ENCODE data around the gene ANKFY1. TPM values are rescaled to one million over a fixed set of nuclear protein-coding genes. Genes with fewer than 3 reads are reported as not detected.

Gene ANKFY1
- total and polyA plus RNA-seq, 7 experiments from 2014 or later: 11.7 to 84.5 (median 61.5) TPM

DNA sequence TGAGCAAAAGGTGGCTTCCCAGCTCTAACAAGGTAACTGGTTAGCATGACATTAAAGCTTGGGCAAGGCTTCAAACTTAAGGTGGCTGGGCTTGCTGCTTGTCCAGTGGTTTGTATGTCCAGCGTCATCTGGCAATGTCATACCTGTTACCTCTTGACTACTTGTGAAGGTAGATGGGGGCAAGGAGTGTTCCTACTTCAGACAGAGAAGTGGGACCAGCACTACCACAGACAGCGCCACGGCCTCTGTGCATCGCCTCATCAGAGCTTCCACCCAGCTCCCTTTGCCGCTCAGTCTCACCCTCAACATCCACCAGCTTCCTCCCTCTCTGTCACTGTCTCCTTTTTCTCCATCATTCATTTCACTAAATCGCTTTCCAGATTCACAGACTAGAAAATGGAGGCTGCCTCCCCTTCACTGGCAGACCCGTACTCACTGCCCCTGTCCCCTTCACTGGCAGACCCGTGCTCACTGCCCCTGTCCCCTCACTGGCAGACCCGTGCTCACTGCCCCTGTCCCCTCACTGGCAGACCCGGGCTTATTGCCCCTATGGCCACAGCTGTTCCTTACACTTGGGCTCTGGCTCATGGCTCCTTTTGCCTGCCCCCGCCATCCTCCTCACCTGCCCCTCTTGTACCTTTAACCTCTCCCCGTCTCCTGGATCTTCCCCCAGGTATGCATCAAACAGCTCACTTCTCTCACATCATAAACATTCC, 106.0 kb downstream of the ANKFY1 start:
- H3K9me3 Mint-ChIP-seq: peaks cover 0 to 2% (median 0%) of the 10 kb centered on the region in 11 donors
- no peaks in the 10 kb centered on the region for H3K27me3 Mint-ChIP-seq
- intact Hi-C loops (cut with micrococcal nuclease): no loop called here
- Histone ChIP-seq H3K36me3 (ENCODE audit: control insufficient read depth in 2 of 3, insufficient read depth in 3 of 3, low read length in 3 of 3) (peaks cover 0 to 61% (median 0%) of the 10 kb centered on the region in 3 experiments), H3K4me1 (ENCODE audit: control insufficient read depth in 2 of 2, insufficient read depth in 2 of 2, low read length in 2 of 2) (peaks cover 0 to 2% of the 10 kb centered on the region in 2 donors), H3K27me3 (ENCODE audit: control insufficient read depth in 2 of 2, insufficient read depth in 2 of 2, low read length in 2 of 2) (no peaks in the 10 kb centered on the region), H3K9me3 (ENCODE audit: control insufficient read depth in 2 of 3, low read length in 3 of 3) (no peaks in the 10 kb centered on the region), H3K27ac (ENCODE audit: low read depth, low read length) (no peak overlapping the region), H3K4me3 (ENCODE audit: low read length) (no peak overlapping the region)
- DNase-seq (no peak), ATAC-seq (no peak)
- CTCF ChIA-PET: no interaction called here
- H3K4me3 Mint-ChIP-seq: no peak overlapping the region
- peaks cover 0 to 16% (median 5%) of the 10 kb centered on the region in 7 donors for H3K4me1 Mint-ChIP-seq
- peak overlapping the region in 3 of 9 donors; percentile 22 to 48 (median 41) for H3K27ac Mint-ChIP-seq
- POLR2A ChIA-PET: interaction anchor here (1.1 to 1.2 kb wide), 3 partner anchors 14 to 19 kb away, joined by 4 to 6 read pairs (median 5); partner anchors contain the start of gene CYB5D2
- peaks cover 2 to 31% (median 13%) of the 10 kb centered on the region in 5 donors for H3K36me3 Mint-ChIP-seq

DNA sequence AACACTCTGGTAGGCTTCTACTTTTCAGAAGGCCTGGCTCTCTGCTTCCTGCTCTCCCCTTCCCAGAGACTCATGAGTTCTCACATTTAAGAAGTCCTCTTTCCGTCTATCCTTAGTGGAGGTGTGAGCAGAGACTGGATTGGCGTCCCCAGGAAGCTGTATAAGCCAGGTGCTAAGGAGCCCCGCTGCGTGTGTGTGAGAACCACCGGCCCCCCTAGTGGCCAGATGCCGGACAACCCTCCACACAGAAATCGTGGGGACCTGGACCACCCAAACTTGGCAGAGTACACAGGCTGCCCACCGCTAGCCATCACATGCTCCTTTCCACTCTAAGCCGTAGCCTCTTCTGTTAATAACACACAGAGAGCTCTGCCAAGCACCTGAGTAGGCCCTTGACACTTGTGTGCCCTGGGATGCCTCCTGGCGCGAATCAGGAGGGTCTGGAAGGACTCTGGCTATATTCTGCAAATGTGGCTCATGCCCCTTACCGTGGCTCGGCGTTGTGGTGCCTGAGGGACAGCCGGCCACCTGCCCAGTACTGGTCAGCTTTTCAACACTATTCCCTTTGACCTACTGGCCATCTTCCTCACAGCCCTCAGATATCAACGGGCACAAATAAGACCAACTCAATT, 106.9 kb downstream of the ANKFY1 start:
- no peak overlapping the region for H3K4me3 Mint-ChIP-seq
- ChIA-PET POLR2A (interaction anchor here (1.1 to 4.6 kb wide), 2 partner anchors 13 kb away, joined by 6 to 33 read pairs; partner anchors contain the start of genes CYB5D2 and ZZEF1), CTCF (no interaction called here)
- Histone ChIP-seq H3K36me3 (ENCODE audit: control insufficient read depth in 2 of 3, insufficient read depth in 3 of 3, low read length in 3 of 3) (peaks cover 0 to 61% (median 0%) of the 10 kb centered on the region in 3 experiments), H3K27me3 (ENCODE audit: control insufficient read depth in 2 of 2, insufficient read depth in 2 of 2, low read length in 2 of 2) (no peaks in the 10 kb centered on the region), H3K9me3 (ENCODE audit: control insufficient read depth in 2 of 3, low read length in 3 of 3) (no peaks in the 10 kb centered on the region), H3K27ac (ENCODE audit: low read depth, low read length) (no peak overlapping the region), H3K4me3 (ENCODE audit: low read length) (no peak overlapping the region), H3K4me1 (ENCODE audit: control insufficient read depth in 2 of 2, insufficient read depth in 2 of 2, low read length in 2 of 2) (peaks cover 0 to 2% of the 10 kb centered on the region in 2 donors)
- no peak for ATAC-seq
- H3K36me3 Mint-ChIP-seq: peaks cover 2 to 31% (median 15%) of the 10 kb centered on the region in 5 donors
- peaks cover 0 to 2% (median 0%) of the 10 kb centered on the region in 11 donors for H3K9me3 Mint-ChIP-seq
- no peak overlapping the region for H3K27ac Mint-ChIP-seq
- intact Hi-C loops (cut with micrococcal nuclease): no loop called here
- no peaks in the 10 kb centered on the region for H3K27me3 Mint-ChIP-seq
- no peak for DNase-seq
- H3K4me1 Mint-ChIP-seq: peaks cover 0 to 11% (median 5%) of the 10 kb centered on the region in 7 donors

DNA sequence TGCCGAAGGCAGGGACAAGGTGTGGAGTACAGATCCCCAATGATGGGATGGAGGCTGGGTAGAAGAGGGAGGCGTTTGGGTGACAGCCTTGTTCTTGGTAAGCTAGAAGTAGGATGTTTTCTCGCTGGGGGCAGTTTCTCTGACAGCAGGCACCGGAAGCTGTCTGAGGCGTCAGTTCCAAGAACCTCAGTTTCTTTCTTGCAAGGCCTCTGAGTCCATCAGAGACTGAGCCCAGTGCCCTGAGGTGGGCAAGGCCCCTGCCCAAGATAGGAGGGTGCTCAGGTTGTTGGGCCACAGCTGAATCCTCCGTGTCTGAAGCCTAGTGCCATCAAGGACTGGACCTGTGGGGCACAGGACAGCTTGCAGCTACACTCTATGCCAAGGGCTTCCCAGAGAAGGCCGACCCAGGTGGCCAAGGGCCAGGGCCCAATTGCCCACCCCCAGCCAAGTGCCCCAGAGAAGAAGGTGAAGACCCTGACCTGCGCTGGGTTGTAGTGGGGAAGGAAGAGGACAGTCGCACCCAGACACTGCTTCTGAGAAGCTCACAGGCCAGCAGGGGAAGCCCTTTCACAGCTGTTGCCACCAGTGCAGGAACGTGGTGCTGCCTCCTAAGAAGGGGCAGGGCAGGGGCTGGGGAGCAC, 107.7 kb downstream of the ANKFY1 start:
- H3K4me1 Mint-ChIP-seq: peaks cover 0 to 10% (median 3%) of the 10 kb centered on the region in 7 donors
- CTCF ChIA-PET: interaction anchor here (0.6 to 1.2 kb wide), 2 partner anchors 8 to 47 kb away, joined by 3 to 5 read pairs; no protein-coding TSS in a partner anchor

DNA sequence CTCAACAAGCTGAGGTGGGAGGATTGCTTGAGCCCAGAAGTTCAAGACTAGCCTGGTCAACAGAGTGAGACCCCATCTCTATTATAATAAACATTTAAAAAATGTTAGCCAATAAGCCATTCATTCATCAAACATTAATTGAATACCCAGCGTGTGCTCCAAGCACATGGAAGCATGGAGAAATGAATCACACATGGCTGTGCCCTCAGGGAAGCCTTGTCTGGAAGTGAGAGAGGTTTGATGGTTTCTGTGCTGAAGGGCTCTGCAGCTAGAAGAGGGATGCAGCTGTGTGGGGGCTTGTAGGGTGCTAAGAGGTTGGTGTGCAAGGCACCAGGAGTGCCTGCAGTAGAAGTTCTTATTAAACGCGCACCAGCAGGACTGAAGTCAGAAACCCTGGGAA, 109.6 kb downstream of the ANKFY1 start:
- Mint-ChIP-seq H3K36me3 (peaks cover 4 to 33% (median 16%) of the 10 kb centered on the region in 5 donors), H3K4me1 (peaks cover 0 to 10% (median 3%) of the 10 kb centered on the region in 7 donors), H3K27me3 (no peaks in the 10 kb centered on the region), H3K9me3 (peaks cover 0 to 2% (median 0%) of the 10 kb centered on the region in 11 donors), H3K27ac (no peak overlapping the region), H3K4me3 (no peak overlapping the region)
- Histone ChIP-seq H3K36me3 (ENCODE audit: control insufficient read depth in 2 of 3, insufficient read depth in 3 of 3, low read length in 3 of 3) (peaks cover 0 to 57% (median 0%) of the 10 kb centered on the region in 3 experiments), H3K27me3 (ENCODE audit: control insufficient read depth in 2 of 2, insufficient read depth in 2 of 2, low read length in 2 of 2) (no peaks in the 10 kb centered on the region), H3K4me1 (ENCODE audit: control insufficient read depth in 2 of 2, insufficient read depth in 2 of 2, low read length in 2 of 2) (no peaks in the 10 kb centered on the region), H3K4me3 (ENCODE audit: low read length) (no peak overlapping the region), H3K27ac (ENCODE audit: low read depth, low read length) (no peak overlapping the region), H3K9me3 (ENCODE audit: control insufficient read depth in 2 of 3, low read length in 3 of 3) (no peaks in the 10 kb centered on the region)
- ChIA-PET POLR2A (interaction anchor here (4.6 kb wide), 1 partner anchor 10 kb away, joined by 33 read pairs; the partner anchor contains the start of genes CYB5D2 and ZZEF1), CTCF (no interaction called here)
- intact Hi-C loops (cut with micrococcal nuclease): no loop called here
- ATAC-seq: no peak
- no peak for DNase-seq

More for the DNA sequence above, 107.7 kb downstream of the ANKFY1 start:
- POLR2A ChIA-PET: interaction anchor here (4.6 kb wide), 1 partner anchor 12 kb away, joined by 33 read pairs; the partner anchor contains the start of genes CYB5D2 and ZZEF1
- Histone ChIP-seq H3K27ac (ENCODE audit: low read depth, low read length) (no peak overlapping the region), H3K4me3 (ENCODE audit: low read length) (no peak overlapping the region), H3K9me3 (ENCODE audit: control insufficient read depth in 2 of 3, low read length in 3 of 3) (no peaks in the 10 kb centered on the region), H3K36me3 (ENCODE audit: control insufficient read depth in 2 of 3, insufficient read depth in 3 of 3, low read length in 3 of 3) (peaks cover 0 to 61% (median 0%) of the 10 kb centered on the region in 3 experiments), H3K4me1 (ENCODE audit: control insufficient read depth in 2 of 2, insufficient read depth in 2 of 2, low read length in 2 of 2) (peaks cover 0 to under 1% of the 10 kb centered on the region in 2 donors), H3K27me3 (ENCODE audit: control insufficient read depth in 2 of 2, insufficient read depth in 2 of 2, low read length in 2 of 2) (no peaks in the 10 kb centered on the region)
- Mint-ChIP-seq H3K36me3 (peaks cover 2 to 33% (median 17%) of the 10 kb centered on the region in 5 donors), H3K9me3 (peaks cover 0 to 2% (median 0%) of the 10 kb centered on the region in 11 donors), H3K27me3 (no peaks in the 10 kb centered on the region), H3K4me3 (no peak overlapping the region), H3K27ac (peak overlapping the region in 1 of 9 donors; percentile 25)
- ATAC-seq (no peak), DNase-seq (no peak)
- intact Hi-C loops (cut with micrococcal nuclease): no loop called here

DNA sequence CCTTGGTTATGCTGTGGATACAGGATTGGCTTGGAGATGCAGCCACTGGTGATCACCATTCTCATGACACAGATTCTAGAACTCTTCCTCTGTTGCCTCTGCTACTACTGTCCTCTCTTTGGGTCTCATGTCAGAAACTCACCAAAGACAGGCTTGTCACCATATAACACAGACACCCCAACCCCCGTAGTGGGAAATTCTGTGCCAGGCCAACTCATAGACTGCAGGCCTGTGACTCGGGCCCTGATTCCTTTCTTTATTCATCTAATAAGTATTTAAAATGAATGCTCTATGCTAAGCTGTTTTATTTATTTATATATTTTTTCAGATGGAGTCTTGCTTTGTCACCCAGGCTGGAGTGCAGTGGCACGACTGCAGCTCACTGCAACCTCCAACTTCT, 111.3 kb downstream of the ANKFY1 start:
- ChIA-PET CTCF (no interaction called here), POLR2A (interaction anchor here (4.6 kb wide), 1 partner anchor 8 kb away, joined by 33 read pairs; the partner anchor contains the start of genes CYB5D2 and ZZEF1)
- Histone ChIP-seq H3K9me3 (ENCODE audit: control insufficient read depth in 2 of 3, low read length in 3 of 3) (no peaks in the 10 kb centered on the region), H3K4me3 (ENCODE audit: low read length) (no peak overlapping the region), H3K36me3 (ENCODE audit: control insufficient read depth in 2 of 3, insufficient read depth in 3 of 3, low read length in 3 of 3) (peaks cover 0 to 45% (median 0%) of the 10 kb centered on the region in 3 experiments), H3K4me1 (ENCODE audit: control insufficient read depth in 2 of 2, insufficient read depth in 2 of 2, low read length in 2 of 2) (no peaks in the 10 kb centered on the region), H3K27ac (ENCODE audit: low read depth, low read length) (no peak overlapping the region), H3K27me3 (ENCODE audit: control insufficient read depth in 2 of 2, insufficient read depth in 2 of 2, low read length in 2 of 2) (no peaks in the 10 kb centered on the region)
- Mint-ChIP-seq H3K4me3 (no peak overlapping the region), H3K27me3 (no peaks in the 10 kb centered on the region), H3K27ac (no peak overlapping the region), H3K9me3 (peaks cover 0 to 2% (median 0%) of the 10 kb centered on the region in 11 donors), H3K4me1 (peaks cover 0 to 16% (median 4%) of the 10 kb centered on the region in 7 donors), H3K36me3 (peaks cover 4 to 25% (median 7%) of the 10 kb centered on the region in 5 donors)
- intact Hi-C loops (cut with micrococcal nuclease): no loop called here
- no peak for ATAC-seq
- no peak for DNase-seq

DNA sequence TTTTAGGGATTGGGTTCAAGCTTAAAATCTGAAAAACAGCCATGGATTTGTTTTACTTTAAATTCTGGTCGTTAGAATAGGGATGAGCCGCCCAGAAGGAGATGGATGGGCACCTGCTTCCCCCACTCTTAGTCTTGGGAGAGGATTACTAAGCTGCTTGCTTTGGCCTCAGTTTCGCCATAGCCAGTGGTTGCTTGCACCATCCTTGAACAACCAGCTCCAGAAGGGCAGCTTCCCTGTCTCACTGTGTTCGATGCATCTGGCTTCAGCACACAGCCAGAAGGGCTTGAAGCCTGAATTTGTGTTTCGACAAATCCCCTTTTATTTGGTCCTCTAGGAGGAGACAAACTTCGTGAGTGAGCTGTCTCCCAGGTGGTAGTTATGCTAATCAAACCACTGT, 113.7 kb downstream of the ANKFY1 start:
- Histone ChIP-seq H3K4me3 (ENCODE audit: low read length) (no peak overlapping the region), H3K27ac (ENCODE audit: low read depth, low read length) (no peak overlapping the region), H3K27me3 (ENCODE audit: control insufficient read depth in 2 of 2, insufficient read depth in 2 of 2, low read length in 2 of 2) (no peaks in the 10 kb centered on the region), H3K4me1 (ENCODE audit: control insufficient read depth in 2 of 2, insufficient read depth in 2 of 2, low read length in 2 of 2) (no peaks in the 10 kb centered on the region), H3K9me3 (ENCODE audit: control insufficient read depth in 2 of 3, low read length in 3 of 3) (no peaks in the 10 kb centered on the region), H3K36me3 (ENCODE audit: control insufficient read depth in 2 of 3, insufficient read depth in 3 of 3, low read length in 3 of 3) (peaks cover 0 to 21% (median 0%) of the 10 kb centered on the region in 3 experiments)
- H3K36me3 Mint-ChIP-seq: peaks cover 4 to 17% (median 7%) of the 10 kb centered on the region in 5 donors
- peak overlapping the region in 1 of 9 donors; percentile 62 for H3K27ac Mint-ChIP-seq
- H3K9me3 Mint-ChIP-seq: peaks cover 0 to 2% (median 0%) of the 10 kb centered on the region in 11 donors
- intact Hi-C loops (cut with micrococcal nuclease): no loop called here
- no peak for ATAC-seq
- POLR2A ChIA-PET: no interaction called here
- peaks cover 0 to 16% (median 4%) of the 10 kb centered on the region in 7 donors for H3K4me1 Mint-ChIP-seq
- H3K27me3 Mint-ChIP-seq: no peaks in the 10 kb centered on the region
- no peak for DNase-seq
- no peak overlapping the region for H3K4me3 Mint-ChIP-seq
- CTCF ChIA-PET: no interaction called here

Measured in naive thymus-derived CD4-positive, alpha-beta T cell (primary cell).